HL-60 (cell line): Measurements from ENCODE around the gene MMP3.

ENCODE experiments used
- DNase-seq, 2 experiments: peaks; one replicate each; pipeline ENCODE4 v3.0.0-alpha.2; 2010 to 2020; ENCODE audit warnings: low read depth in 1 of 2, low spot score in 1 of 2
- H3K27ac ChIP-seq: fragments of 250-450 bp; sonication (Bioruptor Pico); replicated peaks from 2 replicates; pipeline ENCODE4 v1.5.1; 2020; ENCODE audit warnings: mild to moderate bottlenecking, moderate library complexity
- H3K27me3 ChIP-seq: fragments of 250-450 bp; sonication (Bioruptor Pico); 2 replicates; pipeline ENCODE4 v1.5.1; 2021; ENCODE audit warnings: mild to moderate bottlenecking, moderate library complexity; ENCODE audit not compliant: insufficient read depth, poor library complexity, severe bottlenecking
- H3K4me3 ChIP-seq: replicated peaks from 2 replicates; pipeline ENCODE4 v1.5.1; 2011; ENCODE audit warnings: mild to moderate bottlenecking, control low read depth, low read length; ENCODE audit not compliant: insufficient read depth
- GABPA ChIP-seq: IDR thresholded peaks from 2 replicates; pipeline ENCODE4 v1.6.1; 2012; ENCODE audit warnings: low read depth
- POLR2AphosphoS5 ChIP-seq: IDR thresholded peaks from 2 replicates; pipeline ENCODE4 v1.6.1; 2012; ENCODE audit warnings: low read depth
- SPI1 ChIP-seq: IDR thresholded peaks from 2 replicates; pipeline ENCODE4 v1.6.1; 2012; ENCODE audit warnings: low read depth, mild to moderate bottlenecking, borderline replicate concordance
- TF ChIP-seq, protein P1 (sequence below): IDR thresholded peaks from 2 replicates; pipeline ENCODE4 v1.6.1; 2012; ENCODE audit warnings: low read depth; ENCODE audit not compliant: insufficient replicate concordance
- TF ChIP-seq, protein P2 (sequence below): IDR thresholded peaks from one replicate; pipeline ENCODE4 v1.5.1; 2011; ENCODE audit warnings: low read length, control low read depth, inconsistent platforms; ENCODE audit not compliant: insufficient read depth

The MMP3 gene

DNA sequence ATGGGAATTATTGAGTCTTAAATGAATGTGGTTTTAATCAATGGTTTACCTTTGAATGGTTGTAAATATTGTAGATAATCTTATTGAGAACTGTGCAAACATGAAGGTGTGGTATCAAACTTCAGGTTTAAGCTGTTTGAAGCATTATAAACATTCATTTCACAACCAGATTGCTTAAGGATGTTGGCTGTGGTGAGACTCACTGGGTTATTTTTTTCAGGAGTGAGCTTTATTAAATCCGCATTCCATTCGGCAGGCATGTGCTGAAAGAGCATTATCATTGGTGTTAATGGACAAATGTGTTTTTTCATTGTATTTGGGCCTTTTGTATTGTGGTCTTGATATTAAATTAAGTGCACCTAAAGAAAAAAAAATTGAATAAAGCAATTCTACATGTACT is 9.7 kb downstream of the MMP3 start:
- Histone ChIP-seq H3K27me3 (peaks cover 20% of the 10 kb centered on the region), H3K4me3 (no peak overlapping the region)

DNA sequence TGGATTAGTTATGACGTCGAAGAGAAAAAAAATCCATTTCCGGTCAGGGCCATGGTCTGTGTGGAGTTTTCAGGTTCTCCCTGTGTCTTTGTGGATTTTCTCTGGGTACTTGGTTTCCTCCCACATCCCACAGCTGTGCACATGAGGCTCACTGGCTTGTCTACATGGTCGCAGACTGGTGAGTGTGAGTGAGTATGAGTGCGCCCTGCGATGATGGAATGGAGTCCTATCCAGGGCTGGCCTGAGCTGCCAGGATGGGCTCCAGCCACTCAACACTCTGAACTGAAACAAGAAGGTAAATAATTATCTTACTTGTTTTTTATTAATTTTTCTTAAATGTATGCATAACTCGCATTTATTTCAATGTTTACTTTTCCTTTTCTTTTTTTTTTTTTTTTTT is 10.8 kb downstream of the MMP3 start:
- Histone ChIP-seq H3K27me3 (peaks cover 20% of the 10 kb centered on the region), H3K4me3 (no peak overlapping the region), H3K27ac (no peak overlapping the region)
- TF ChIP-seq, protein P1, sequence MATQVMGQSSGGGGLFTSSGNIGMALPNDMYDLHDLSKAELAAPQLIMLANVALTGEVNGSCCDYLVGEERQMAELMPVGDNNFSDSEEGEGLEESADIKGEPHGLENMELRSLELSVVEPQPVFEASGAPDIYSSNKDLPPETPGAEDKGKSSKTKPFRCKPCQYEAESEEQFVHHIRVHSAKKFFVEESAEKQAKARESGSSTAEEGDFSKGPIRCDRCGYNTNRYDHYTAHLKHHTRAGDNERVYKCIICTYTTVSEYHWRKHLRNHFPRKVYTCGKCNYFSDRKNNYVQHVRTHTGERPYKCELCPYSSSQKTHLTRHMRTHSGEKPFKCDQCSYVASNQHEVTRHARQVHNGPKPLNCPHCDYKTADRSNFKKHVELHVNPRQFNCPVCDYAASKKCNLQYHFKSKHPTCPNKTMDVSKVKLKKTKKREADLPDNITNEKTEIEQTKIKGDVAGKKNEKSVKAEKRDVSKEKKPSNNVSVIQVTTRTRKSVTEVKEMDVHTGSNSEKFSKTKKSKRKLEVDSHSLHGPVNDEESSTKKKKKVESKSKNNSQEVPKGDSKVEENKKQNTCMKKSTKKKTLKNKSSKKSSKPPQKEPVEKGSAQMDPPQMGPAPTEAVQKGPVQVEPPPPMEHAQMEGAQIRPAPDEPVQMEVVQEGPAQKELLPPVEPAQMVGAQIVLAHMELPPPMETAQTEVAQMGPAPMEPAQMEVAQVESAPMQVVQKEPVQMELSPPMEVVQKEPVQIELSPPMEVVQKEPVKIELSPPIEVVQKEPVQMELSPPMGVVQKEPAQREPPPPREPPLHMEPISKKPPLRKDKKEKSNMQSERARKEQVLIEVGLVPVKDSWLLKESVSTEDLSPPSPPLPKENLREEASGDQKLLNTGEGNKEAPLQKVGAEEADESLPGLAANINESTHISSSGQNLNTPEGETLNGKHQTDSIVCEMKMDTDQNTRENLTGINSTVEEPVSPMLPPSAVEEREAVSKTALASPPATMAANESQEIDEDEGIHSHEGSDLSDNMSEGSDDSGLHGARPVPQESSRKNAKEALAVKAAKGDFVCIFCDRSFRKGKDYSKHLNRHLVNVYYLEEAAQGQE = no peak
- TF ChIP-seq POLR2AphosphoS5 = no peak
- TF ChIP-seq SPI1 = no peak
- TF ChIP-seq GABPA = no peak
- TF ChIP-seq, protein P2, sequence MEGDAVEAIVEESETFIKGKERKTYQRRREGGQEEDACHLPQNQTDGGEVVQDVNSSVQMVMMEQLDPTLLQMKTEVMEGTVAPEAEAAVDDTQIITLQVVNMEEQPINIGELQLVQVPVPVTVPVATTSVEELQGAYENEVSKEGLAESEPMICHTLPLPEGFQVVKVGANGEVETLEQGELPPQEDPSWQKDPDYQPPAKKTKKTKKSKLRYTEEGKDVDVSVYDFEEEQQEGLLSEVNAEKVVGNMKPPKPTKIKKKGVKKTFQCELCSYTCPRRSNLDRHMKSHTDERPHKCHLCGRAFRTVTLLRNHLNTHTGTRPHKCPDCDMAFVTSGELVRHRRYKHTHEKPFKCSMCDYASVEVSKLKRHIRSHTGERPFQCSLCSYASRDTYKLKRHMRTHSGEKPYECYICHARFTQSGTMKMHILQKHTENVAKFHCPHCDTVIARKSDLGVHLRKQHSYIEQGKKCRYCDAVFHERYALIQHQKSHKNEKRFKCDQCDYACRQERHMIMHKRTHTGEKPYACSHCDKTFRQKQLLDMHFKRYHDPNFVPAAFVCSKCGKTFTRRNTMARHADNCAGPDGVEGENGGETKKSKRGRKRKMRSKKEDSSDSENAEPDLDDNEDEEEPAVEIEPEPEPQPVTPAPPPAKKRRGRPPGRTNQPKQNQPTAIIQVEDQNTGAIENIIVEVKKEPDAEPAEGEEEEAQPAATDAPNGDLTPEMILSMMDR = no peak
- no peak for DNase-seq

More for the DNA sequence above, 9.7 kb downstream of the MMP3 start:
- no peak for TF ChIP-seq GABPA
- TF ChIP-seq SPI1 = no peak
- DNase-seq = no peak
- H3K27ac ChIP-seq = no peak overlapping the region

DNA sequence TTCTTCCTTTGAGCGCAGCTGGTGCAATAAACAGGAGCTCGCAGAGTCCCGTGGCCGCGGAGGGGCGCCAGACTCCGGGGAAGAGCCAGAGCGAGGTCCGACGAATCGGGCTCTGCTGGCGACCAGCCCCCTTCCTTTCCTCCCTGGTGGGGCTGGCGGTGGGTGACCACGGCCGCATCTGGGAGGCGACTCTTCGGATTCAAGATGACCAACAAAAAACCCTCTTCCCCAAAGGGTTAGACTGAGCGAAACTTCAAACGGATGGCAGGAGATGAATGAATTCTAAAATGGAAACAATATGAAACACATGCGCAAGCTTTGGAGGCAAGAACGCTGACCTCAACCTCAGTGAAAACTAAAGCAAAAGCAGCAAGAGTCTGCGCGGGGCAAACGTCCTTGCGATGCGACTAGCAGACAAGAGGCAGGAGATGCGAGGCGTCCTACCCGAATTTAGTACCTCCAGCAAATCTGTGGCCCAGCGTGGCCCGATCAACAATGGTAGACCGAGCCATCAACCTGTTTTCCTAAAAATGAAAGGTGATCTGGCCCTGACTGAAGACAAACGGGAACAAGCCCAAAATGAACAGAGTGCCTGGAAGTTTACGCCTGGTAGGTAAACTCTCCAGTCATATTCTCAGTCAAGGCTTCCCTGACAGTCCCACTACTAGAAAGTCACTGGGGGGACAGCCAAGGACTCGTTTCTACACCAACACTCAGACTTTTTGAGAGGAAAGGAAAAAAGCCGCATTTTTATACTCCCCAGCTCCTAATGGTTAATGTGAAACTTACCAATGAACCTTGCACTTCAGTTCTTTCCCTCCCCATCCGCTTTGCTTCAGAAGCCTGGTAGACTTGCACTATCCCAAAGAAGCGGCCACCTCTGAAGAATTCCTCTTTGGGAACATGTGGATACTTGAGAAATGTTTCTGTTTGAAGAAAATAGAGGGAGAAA is 11.6 kb downstream of the MMP3 start:
- no peak overlapping the region for H3K4me3 ChIP-seq
- DNase-seq = no peak
- H3K27ac ChIP-seq = no peak overlapping the region
- no peak for TF ChIP-seq SPI1
- no peak for TF ChIP-seq GABPA
- TF ChIP-seq POLR2AphosphoS5 = no peak
- TF ChIP-seq, protein P2 = no peak
- TF ChIP-seq, protein P1 = no peak
- H3K27me3 ChIP-seq = peaks cover 20% of the 10 kb centered on the region

DNA sequence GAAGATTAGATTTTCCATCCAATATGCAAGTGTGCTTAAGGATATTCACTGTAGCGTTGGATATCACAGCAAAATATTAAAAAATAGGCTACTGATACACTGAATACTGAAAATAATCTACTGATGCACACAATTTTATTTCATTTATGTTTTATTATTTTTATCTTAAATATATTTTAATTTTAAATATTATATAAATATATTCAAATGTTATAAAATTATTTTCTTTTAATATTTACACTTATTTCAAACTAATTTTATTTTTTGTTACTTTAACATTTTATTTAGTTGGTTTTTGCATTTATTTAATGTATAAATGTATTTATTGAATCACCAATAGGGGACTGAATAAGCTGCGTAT is 12.3 kb downstream of the MMP3 start:
- no peak for DNase-seq
- no peak overlapping the region for H3K4me3 ChIP-seq
- H3K27me3 ChIP-seq = peaks cover 20% of the 10 kb centered on the region
- TF ChIP-seq SPI1 = no peak
- no peak for TF ChIP-seq GABPA
- TF ChIP-seq POLR2AphosphoS5 = no peak
- TF ChIP-seq, protein P2 = no peak
- no peak overlapping the region for H3K27ac ChIP-seq
